HCT116 (cell line): ENCODE results near the gene PTS.

Experiments
- EZH2phosphoT487 ChIP-seq: fragments of 200-600 bp; IDR thresholded peaks from 2 replicates; pipeline ENCODE4 v1.6.1; 2018; ENCODE audit warnings: antibody characterized with exemption, borderline replicate concordance
- POLR2AphosphoS5 ChIP-seq: IDR thresholded peaks from 2 replicates; pipeline ENCODE4 v1.6.1; 2011; ENCODE audit warnings: mild to moderate bottlenecking, low read depth, low read length, moderate library complexity
- SP1 ChIP-seq: IDR thresholded peaks from 2 replicates; pipeline ENCODE4 v1.6.1; 2012; ENCODE audit warnings: low read depth
- YY1 ChIP-seq: IDR thresholded peaks from 2 replicates; pipeline ENCODE4 v1.6.1; 2011; ENCODE audit warnings: low read length, low read depth, moderate library complexity, mild to moderate bottlenecking; ENCODE audit not compliant: insufficient replicate concordance; ENCODE audit errors: extremely low read depth
- TF ChIP-seq, protein P1 (sequence below), 3 experiments: fragments of 200-600 bp in 1 of 3; sonication (generic) in 1 of 3; IDR thresholded peaks in 2 of 3; conservative IDR thresholded peaks in 1 of 3; 2 replicates each; pipeline ENCODE4 v1.5.1; 2012 to 2017; ENCODE audit warnings: low read depth in 2 of 3, low read length in 2 of 3, antibody characterized with exemption in 1 of 3, borderline replicate concordance in 1 of 3, control low read depth in 1 of 3, mild to moderate bottlenecking in 1 of 3, mixed read lengths in 1 of 3, mixed run types in 1 of 3, moderate library complexity in 1 of 3; ENCODE audit not compliant: insufficient read depth in 1 of 3
- TF ChIP-seq, protein P2 (sequence below): IDR thresholded peaks from 2 replicates; pipeline ENCODE4 v1.6.1; 2012; ENCODE audit warnings: low read depth

DNA sequence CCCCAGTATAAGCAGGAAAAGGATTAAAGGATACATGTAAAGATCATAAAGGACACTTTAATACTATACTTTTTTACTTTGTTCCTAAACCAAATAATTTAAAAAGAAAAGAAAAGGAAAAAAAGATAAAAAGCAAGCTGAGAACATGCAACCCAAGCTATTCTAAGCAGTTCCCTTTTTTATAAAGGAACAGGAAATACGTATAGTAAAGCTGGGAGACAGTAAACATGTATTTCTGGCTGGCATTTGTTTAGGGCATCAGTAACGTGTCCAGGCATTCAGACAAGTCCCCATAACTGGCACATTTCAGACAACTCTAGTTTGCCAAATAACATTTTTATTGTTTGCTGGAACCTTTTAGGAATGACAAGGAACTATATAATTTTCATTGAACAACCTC, 26.0 kb upstream of the PTS start:
- no peak for TF ChIP-seq EZH2phosphoT487
- TF ChIP-seq, protein P1, sequence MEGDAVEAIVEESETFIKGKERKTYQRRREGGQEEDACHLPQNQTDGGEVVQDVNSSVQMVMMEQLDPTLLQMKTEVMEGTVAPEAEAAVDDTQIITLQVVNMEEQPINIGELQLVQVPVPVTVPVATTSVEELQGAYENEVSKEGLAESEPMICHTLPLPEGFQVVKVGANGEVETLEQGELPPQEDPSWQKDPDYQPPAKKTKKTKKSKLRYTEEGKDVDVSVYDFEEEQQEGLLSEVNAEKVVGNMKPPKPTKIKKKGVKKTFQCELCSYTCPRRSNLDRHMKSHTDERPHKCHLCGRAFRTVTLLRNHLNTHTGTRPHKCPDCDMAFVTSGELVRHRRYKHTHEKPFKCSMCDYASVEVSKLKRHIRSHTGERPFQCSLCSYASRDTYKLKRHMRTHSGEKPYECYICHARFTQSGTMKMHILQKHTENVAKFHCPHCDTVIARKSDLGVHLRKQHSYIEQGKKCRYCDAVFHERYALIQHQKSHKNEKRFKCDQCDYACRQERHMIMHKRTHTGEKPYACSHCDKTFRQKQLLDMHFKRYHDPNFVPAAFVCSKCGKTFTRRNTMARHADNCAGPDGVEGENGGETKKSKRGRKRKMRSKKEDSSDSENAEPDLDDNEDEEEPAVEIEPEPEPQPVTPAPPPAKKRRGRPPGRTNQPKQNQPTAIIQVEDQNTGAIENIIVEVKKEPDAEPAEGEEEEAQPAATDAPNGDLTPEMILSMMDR (IDR thresholded peaks at IDR 0.05 in 2 of 3, conservative IDR thresholded peaks at IDR 0.05 in 1 of 3; ENCODE audit: borderline replicate concordance in 1 of 3, insufficient read depth in 1 of 3, low read depth in 2 of 3, low read length in 2 of 3), result no peak
- no peak for TF ChIP-seq SP1
- TF ChIP-seq POLR2AphosphoS5, result no peak
- no peak for TF ChIP-seq YY1
- TF ChIP-seq, protein P2, sequence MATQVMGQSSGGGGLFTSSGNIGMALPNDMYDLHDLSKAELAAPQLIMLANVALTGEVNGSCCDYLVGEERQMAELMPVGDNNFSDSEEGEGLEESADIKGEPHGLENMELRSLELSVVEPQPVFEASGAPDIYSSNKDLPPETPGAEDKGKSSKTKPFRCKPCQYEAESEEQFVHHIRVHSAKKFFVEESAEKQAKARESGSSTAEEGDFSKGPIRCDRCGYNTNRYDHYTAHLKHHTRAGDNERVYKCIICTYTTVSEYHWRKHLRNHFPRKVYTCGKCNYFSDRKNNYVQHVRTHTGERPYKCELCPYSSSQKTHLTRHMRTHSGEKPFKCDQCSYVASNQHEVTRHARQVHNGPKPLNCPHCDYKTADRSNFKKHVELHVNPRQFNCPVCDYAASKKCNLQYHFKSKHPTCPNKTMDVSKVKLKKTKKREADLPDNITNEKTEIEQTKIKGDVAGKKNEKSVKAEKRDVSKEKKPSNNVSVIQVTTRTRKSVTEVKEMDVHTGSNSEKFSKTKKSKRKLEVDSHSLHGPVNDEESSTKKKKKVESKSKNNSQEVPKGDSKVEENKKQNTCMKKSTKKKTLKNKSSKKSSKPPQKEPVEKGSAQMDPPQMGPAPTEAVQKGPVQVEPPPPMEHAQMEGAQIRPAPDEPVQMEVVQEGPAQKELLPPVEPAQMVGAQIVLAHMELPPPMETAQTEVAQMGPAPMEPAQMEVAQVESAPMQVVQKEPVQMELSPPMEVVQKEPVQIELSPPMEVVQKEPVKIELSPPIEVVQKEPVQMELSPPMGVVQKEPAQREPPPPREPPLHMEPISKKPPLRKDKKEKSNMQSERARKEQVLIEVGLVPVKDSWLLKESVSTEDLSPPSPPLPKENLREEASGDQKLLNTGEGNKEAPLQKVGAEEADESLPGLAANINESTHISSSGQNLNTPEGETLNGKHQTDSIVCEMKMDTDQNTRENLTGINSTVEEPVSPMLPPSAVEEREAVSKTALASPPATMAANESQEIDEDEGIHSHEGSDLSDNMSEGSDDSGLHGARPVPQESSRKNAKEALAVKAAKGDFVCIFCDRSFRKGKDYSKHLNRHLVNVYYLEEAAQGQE, result no peak
